Neural progenitor cell (in vitro differentiated cells): Measurements from ENCODE around the gene IFTAP.

Experiments
- CTCF ChIP-seq: fragments of 200-600 bp; sonication (generic); IDR thresholded peaks from 2 replicates; pipeline ENCODE4 v1.5.1; 2017; ENCODE audit warnings: antibody characterized with exemption, mild to moderate bottlenecking
- EZH2 ChIP-seq: fragments of 200-600 bp; sonication (generic); IDR thresholded peaks from 2 replicates; pipeline ENCODE4 v1.6.1; 2017; ENCODE audit warnings: antibody characterized with exemption, mild to moderate bottlenecking, moderate library complexity

GRCh38 chr11:36577373-36577772, 16.9 kb upstream of the IFTAP start:
- TF ChIP-seq CTCF: no peak
- TF ChIP-seq EZH2: no peak
